ENCODE data around the gene FBXW10B. TPM values are rescaled to one million over a fixed set of nuclear protein-coding genes. Genes with fewer than 3 reads are reported as not detected.
"Not testable (repeated sequence)": the region's sequence is repeated elsewhere in the genome, so short reads cannot be mapped to it uniquely, and the experiment has no call there.

FBXW10B gene
- total RNA-seq (1.1 TPM in 1 of 2 replicates, not detected in the other), polyA plus RNA-seq (0.21 and 0.62 TPM in 2 replicates)

- H3K36me3 ChIP-seq; H3K4me3 ChIP-seq; DNase-seq (ENCODE audit: low read depth in 1 of 2, low spot score in 1 of 2); H3K4me1 ChIP-seq (ENCODE audit: low read depth); H3K9me3 ChIP-seq (ENCODE audit: low read depth); H3K27ac ChIP-seq; H3K27me3 ChIP-seq: not testable (repeated sequence)
Observed at GRCh38 chr17:15619331-15620058, at the start of gene FBXW10B. Gene FBXW10B, minus strand, starts transcription at chr17:15619704. Its CDS starts 192 bp downstream, at chr17:15619512.

- Histone ChIP-seq H3K9me3 (ENCODE audit: low read depth) (no peaks in the 10 kb centered on the region), H3K27me3 (no peaks in the 10 kb centered on the region), H3K4me3 (no peak overlapping the region), H3K27ac (no peak overlapping the region), H3K4me1 (ENCODE audit: low read depth) (peaks cover 7% of the 10 kb centered on the region), H3K36me3 (no peaks in the 10 kb centered on the region)
- no peak for TF ChIP-seq CTCF (IDR thresholded peaks at IDR 0.05; ENCODE audit: low read depth, low read length)
- no peak for DNase-seq (ENCODE audit: low read depth in 1 of 2, low spot score in 1 of 2)
Observed at GRCh38 chr17:15663691-15664090, 44.2 kb upstream of the FBXW10B start.

GRCh38 chr17:15663176-15663575 is 43.7 kb upstream of the FBXW10B start:
- peaks cover 7% of the 10 kb centered on the region for H3K4me1 ChIP-seq (ENCODE audit: low read depth)
- no peak overlapping the region for H3K4me3 ChIP-seq
- H3K27me3 ChIP-seq = no peaks in the 10 kb centered on the region
- TF ChIP-seq CTCF (IDR thresholded peaks at IDR 0.05; ENCODE audit: low read depth, low read length) = no peak
- H3K36me3 ChIP-seq = peaks cover 2% of the 10 kb centered on the region
- peak overlapping the region; percentile 43 for H3K27ac ChIP-seq
- no peak for DNase-seq (ENCODE audit: low read depth in 1 of 2, low spot score in 1 of 2)
- H3K9me3 ChIP-seq (ENCODE audit: low read depth) = no peaks in the 10 kb centered on the region

GRCh38 chr17:15662681-15663080 is 43.2 kb upstream of the FBXW10B start:
- DNase-seq (ENCODE audit: low read depth in 1 of 2, low spot score in 1 of 2) = peak in 1 of 2 donors; percentile 24
- peak overlapping the region; percentile 43 for H3K27ac ChIP-seq
- peaks cover 7% of the 10 kb centered on the region for H3K4me1 ChIP-seq (ENCODE audit: low read depth)

GRCh38 chr17:15660077-15660476 is 40.6 kb upstream of the FBXW10B start:
- no peak for DNase-seq (ENCODE audit: low read depth in 1 of 2, low spot score in 1 of 2)
- Histone ChIP-seq H3K27me3 (no peaks in the 10 kb centered on the region), H3K4me1 (ENCODE audit: low read depth) (peaks cover 7% of the 10 kb centered on the region), H3K27ac (peak overlapping the region; percentile 60), H3K4me3 (no peak overlapping the region), H3K36me3 (peaks cover 2% of the 10 kb centered on the region), H3K9me3 (ENCODE audit: low read depth) (no peaks in the 10 kb centered on the region)
- TF ChIP-seq CTCF (IDR thresholded peaks at IDR 0.05; ENCODE audit: low read depth, low read length) = no peak

More at GRCh38 chr17:15662681-15663080, 43.2 kb upstream of the FBXW10B start:
- H3K9me3 ChIP-seq (ENCODE audit: low read depth) = no peaks in the 10 kb centered on the region
- no peaks in the 10 kb centered on the region for H3K27me3 ChIP-seq
- peaks cover 2% of the 10 kb centered on the region for H3K36me3 ChIP-seq
- no peak for TF ChIP-seq CTCF (IDR thresholded peaks at IDR 0.05; ENCODE audit: low read depth, low read length)
- no peak overlapping the region for H3K4me3 ChIP-seq

GRCh38 chr17:15659663-15660062 is 40.2 kb upstream of the FBXW10B start:
- DNase-seq (ENCODE audit: low read depth in 1 of 2, low spot score in 1 of 2) = peak; percentile 40 to 54
- H3K27ac ChIP-seq = peak overlapping the region; percentile 60
- H3K27me3 ChIP-seq = no peaks in the 10 kb centered on the region
- H3K36me3 ChIP-seq = peaks cover 2% of the 10 kb centered on the region
- no peak overlapping the region for H3K4me3 ChIP-seq
- TF ChIP-seq CTCF (IDR thresholded peaks at IDR 0.05; ENCODE audit: low read depth, low read length) = no peak
- H3K4me1 ChIP-seq (ENCODE audit: low read depth) = peaks cover 7% of the 10 kb centered on the region
- H3K9me3 ChIP-seq (ENCODE audit: low read depth) = no peaks in the 10 kb centered on the region

All from cardiac muscle cell (in vitro differentiated cells and primary cell).